Glutamatergic neuron (in vitro differentiated cells): Measurements from ENCODE around the gene RNGTT. TPM values are rescaled to one million over a fixed set of nuclear protein-coding genes. Genes with fewer than 3 reads are reported as not detected.
"Not testable (repeated sequence)": the region's sequence is repeated elsewhere in the genome, so short reads cannot be mapped to it uniquely, and the experiment has no call there.

Experiments
- DNase-seq: peaks from one replicate; pipeline ENCODE4 v3.0.0; 2022
- H3K27ac Mint-ChIP-seq: one replicate; pipeline ENCODE4 v1.8.0; 2020; ENCODE audit warnings: mild to moderate bottlenecking, mixed read lengths, inconsistent platforms; ENCODE audit not compliant: unreplicated experiment
- H3K27me3 Mint-ChIP-seq: one replicate; pipeline ENCODE4 v1.8.0; 2020; ENCODE audit warnings: mild to moderate bottlenecking, moderate library complexity, mixed read lengths, inconsistent platforms; ENCODE audit not compliant: unreplicated experiment
- H3K36me3 Mint-ChIP-seq: one replicate; pipeline ENCODE4 v1.8.0; 2020; ENCODE audit warnings: mild to moderate bottlenecking, mixed read lengths, inconsistent platforms; ENCODE audit not compliant: unreplicated experiment
- H3K4me1 Mint-ChIP-seq: one replicate; pipeline ENCODE4 v1.8.0; 2020; ENCODE audit warnings: mild to moderate bottlenecking, low read depth, mixed read lengths, inconsistent platforms; ENCODE audit not compliant: unreplicated experiment
- H3K4me3 Mint-ChIP-seq: one replicate; pipeline ENCODE4 v1.8.0; 2020; ENCODE audit warnings: mild to moderate bottlenecking, mixed read lengths, inconsistent platforms; ENCODE audit not compliant: unreplicated experiment
- H3K9me3 Mint-ChIP-seq: one replicate; pipeline ENCODE4 v1.8.0; 2020; ENCODE audit warnings: mild to moderate bottlenecking, moderate library complexity, mixed read lengths, inconsistent platforms; ENCODE audit not compliant: unreplicated experiment
- total RNA-seq: library from RNA; stranded (reverse); fragmentation: NEBNext Ultra II Directional; extraction: Animal tissue kit (Norgen Biotek cat#: 25700); gene quantifications from one replicate; pipeline ENCODE4 v1.2.1, GENCODE V29; 2021; ENCODE audit not compliant: unreplicated experiment
- TF ChIP-seq, protein P1 (sequence below): fragments of 200-600 bp; sonication (generic); IDR thresholded peaks from one replicate; pipeline ENCODE4 v1.5.0; 2021; ENCODE audit not compliant: partially characterized antibody, unreplicated experiment

Gene RNGTT
- total RNA-seq, 1 donor from 2014 or later, result 23.9 TPM

DNA sequence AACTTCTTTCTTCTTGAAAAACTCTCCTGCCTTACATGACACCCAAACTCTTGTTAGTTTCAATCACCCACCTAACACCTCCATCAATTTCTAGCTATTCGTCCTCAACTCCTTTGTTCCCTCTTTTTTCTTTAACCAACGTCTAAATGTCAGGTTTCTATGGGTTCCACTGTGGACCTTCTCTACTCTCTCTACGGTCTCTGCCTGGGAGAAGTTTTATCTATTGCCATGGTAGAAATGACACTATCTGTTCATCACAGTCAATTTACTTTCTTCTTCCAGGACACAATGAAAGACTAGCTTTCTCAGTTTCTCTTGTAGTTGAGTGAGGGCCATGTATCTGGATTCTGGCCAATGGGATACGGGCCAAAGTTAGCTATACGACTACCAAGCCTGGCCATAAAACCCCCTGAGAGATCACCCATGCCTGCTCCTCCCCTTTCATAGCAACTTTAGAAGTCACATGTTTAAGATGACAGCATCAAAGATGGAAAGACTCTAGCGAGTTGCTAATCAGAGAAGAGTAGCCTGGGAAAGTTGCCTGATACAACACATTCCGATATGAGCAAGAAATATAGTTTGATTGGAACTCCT is 17.9 kb downstream of the RNGTT start:
- Mint-ChIP-seq H3K4me3 (no peak overlapping the region), H3K36me3 (peaks cover 12% of the 10 kb centered on the region), H3K4me1 (no peaks in the 10 kb centered on the region), H3K27me3 (no peaks in the 10 kb centered on the region), H3K9me3 (peaks cover 8% of the 10 kb centered on the region), H3K27ac (no peak overlapping the region)
- TF ChIP-seq, protein P1, sequence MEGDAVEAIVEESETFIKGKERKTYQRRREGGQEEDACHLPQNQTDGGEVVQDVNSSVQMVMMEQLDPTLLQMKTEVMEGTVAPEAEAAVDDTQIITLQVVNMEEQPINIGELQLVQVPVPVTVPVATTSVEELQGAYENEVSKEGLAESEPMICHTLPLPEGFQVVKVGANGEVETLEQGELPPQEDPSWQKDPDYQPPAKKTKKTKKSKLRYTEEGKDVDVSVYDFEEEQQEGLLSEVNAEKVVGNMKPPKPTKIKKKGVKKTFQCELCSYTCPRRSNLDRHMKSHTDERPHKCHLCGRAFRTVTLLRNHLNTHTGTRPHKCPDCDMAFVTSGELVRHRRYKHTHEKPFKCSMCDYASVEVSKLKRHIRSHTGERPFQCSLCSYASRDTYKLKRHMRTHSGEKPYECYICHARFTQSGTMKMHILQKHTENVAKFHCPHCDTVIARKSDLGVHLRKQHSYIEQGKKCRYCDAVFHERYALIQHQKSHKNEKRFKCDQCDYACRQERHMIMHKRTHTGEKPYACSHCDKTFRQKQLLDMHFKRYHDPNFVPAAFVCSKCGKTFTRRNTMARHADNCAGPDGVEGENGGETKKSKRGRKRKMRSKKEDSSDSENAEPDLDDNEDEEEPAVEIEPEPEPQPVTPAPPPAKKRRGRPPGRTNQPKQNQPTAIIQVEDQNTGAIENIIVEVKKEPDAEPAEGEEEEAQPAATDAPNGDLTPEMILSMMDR, result no peak
- no peak for DNase-seq

DNA sequence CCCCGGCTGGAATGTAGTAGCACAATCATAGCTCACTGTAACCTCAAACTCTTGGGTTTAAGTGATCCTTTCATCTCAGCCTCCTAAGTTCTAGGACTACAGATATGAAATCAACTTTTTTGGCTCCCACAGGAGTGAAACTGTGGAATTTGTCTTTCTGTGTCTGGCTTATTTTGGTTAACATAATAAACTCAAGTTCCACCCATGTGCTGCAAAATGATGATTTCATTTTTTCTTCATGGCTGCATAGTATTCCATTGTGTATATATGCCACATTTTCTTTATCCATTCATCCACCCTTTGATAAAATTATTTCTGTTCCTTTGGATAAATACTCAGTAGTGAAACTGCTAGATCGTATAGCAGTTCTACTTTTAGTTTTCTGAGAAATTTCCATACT is 29.9 kb downstream of the RNGTT start:
- DNase-seq, result no peak
- H3K9me3 Mint-ChIP-seq, result peaks cover 6% of the 10 kb centered on the region
- TF ChIP-seq, protein P1, result no peak

DNA sequence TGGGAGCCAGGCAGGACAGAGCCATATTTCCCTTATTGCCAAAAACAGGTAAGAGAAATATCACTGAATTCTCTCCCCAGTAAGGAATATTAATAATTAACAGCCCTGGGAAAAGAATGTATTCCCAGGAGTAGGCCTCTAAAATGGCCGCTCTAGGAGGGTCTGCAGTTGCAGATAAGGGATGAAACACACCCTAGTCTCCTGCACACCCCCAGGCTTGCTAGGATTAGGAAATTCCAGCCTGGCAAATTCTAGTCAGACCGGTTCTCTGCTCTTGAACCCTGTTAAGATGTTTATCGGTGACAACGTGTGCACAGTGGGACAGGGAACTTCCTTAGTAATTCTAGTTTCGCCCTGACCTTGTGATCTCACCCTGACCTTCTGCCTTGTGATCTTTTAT is 31.4 kb downstream of the RNGTT start:
- not testable (repeated sequence) for H3K27ac Mint-ChIP-seq, H3K4me1 Mint-ChIP-seq, H3K4me3 Mint-ChIP-seq, H3K27me3 Mint-ChIP-seq, DNase-seq, H3K9me3 Mint-ChIP-seq
- peaks cover 36% of the 10 kb centered on the region for H3K36me3 Mint-ChIP-seq

More for the DNA sequence above, 29.9 kb downstream of the RNGTT start:
- no peak overlapping the region for H3K4me3 Mint-ChIP-seq
- peaks cover 46% of the 10 kb centered on the region for H3K36me3 Mint-ChIP-seq
- H3K27ac Mint-ChIP-seq, result no peak overlapping the region
- no peaks in the 10 kb centered on the region for H3K4me1 Mint-ChIP-seq
- peaks cover 2% of the 10 kb centered on the region for H3K27me3 Mint-ChIP-seq

DNA sequence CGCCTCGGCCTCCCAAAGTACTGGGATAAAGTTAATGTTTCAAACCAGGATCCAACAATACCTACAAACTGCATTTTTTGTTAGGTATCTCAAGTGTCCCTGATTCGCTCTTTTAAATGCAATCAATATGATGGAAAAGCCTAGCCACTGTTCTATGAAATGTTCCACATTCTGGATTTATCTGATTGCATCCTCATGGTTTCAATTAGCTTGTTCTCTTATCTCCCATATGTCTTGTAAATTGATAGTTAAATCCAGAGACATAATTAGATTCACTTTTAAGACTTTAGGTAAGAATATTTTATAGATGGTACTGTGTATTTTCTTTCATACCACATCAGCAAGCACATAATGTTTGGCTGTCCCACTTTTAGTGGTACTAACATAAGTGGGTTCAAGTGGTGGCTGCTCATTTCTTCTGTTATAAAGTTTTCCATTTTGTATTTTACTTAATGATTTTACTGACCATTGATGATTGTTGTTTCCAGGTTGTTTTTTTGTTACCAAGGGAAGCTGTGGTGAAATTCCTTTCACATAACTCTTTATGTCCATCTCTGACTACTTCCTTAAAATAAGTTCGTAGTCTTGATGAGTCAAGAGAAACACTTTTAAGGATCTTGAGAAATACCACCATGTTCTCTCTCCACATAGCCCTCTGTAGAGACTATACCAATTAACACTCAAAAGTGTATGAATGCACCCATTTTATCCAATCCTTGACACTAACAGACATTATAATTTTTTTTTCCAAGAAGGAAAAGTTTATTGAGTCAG is 40.5 kb downstream of the RNGTT start:
- Mint-ChIP-seq H3K36me3 (no peaks in the 10 kb centered on the region), H3K4me3 (no peak overlapping the region), H3K4me1 (no peaks in the 10 kb centered on the region), H3K27ac (no peak overlapping the region), H3K27me3 (no peaks in the 10 kb centered on the region), H3K9me3 (no peaks in the 10 kb centered on the region)
- no peak for DNase-seq
- TF ChIP-seq, protein P1, result no peak

DNA sequence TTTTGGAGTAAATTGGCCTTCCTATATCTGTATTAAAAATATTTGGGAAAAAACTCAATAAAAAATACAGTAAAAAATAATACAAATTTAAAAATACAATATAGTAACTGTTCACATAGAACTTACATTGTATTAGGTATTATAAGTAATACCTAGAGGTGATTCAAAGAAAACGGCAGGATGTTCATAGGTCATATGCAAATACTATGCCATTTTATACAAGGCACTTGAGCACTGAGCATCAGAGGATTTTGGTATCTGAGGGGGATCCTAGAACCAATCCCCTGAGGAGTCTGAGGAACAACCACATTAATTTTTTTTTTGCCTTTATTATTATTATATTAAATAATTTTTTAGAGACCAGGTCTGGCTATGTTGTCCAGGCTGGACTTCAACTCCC is 41.7 kb downstream of the RNGTT start:
- Mint-ChIP-seq H3K4me3 (no peak overlapping the region), H3K4me1 (no peaks in the 10 kb centered on the region), H3K27ac (no peak overlapping the region), H3K27me3 (no peaks in the 10 kb centered on the region), H3K36me3 (no peaks in the 10 kb centered on the region), H3K9me3 (no peaks in the 10 kb centered on the region)
- DNase-seq, result no peak
- TF ChIP-seq, protein P1, result no peak
